CD4-positive, alpha-beta T cell (primary cell): ENCODE measurements around the gene NHSL2. TPM values are rescaled to one million over a fixed set of nuclear protein-coding genes. Genes with fewer than 3 reads are reported as not detected.

Experiments
- ATAC-seq: fragments of 200-7000 bp; cut with Tn5 transposase; one replicate; pipeline ENCODE4 v1.10.0; 2022; ENCODE audit warnings: mild to moderate bottlenecking; ENCODE audit not compliant: poor library complexity
- CTCF ChIA-PET: fragments of 350-600 bp; sonication (Branson Sonifier 250); formaldehyde crosslinking; loops from one replicate; lab custom pipeline; 2021; ENCODE audit warnings: antibody characterized with exemption, inconsistent platforms; lab: Charles Lee
- POLR2A ChIA-PET: fragments of 350-600 bp; sonication (Branson Sonifier 250); formaldehyde crosslinking; loops from one replicate; lab custom pipeline; 2021; ENCODE audit warnings: antibody characterized with exemption, inconsistent platforms; lab: Charles Lee
- DNase-seq, 14 experiments: peaks; one replicate each; pipeline ENCODE4 v3.0.0-alpha.2; 2013 to 2020; ENCODE audit warnings: mixed read lengths in 2 of 14
- H3K27ac ChIP-seq, 2 donors: one replicate each; pipeline versions ENCODE4 v1.5.1 to v1.7.0; 2013; ENCODE audit warnings: low read length in 2 of 2, low read depth in 1 of 2, mild to moderate bottlenecking in 1 of 2
- H3K27me3 ChIP-seq, 2 experiments: 1 replicate in 1 of 2; 2 replicates in 1 of 2; pipeline versions ENCODE4 v1.6.1 to v1.7.0; 2013; ENCODE audit warnings: low read length in 2 of 2, control low read depth in 1 of 2, mild to moderate bottlenecking in 1 of 2, moderate library complexity in 1 of 2; ENCODE audit not compliant: insufficient read depth in 2 of 2, control insufficient read depth in 1 of 2
- H3K36me3 ChIP-seq: one replicate; pipeline ENCODE4 v1.6.1; 2013; ENCODE audit warnings: low read length, control low read depth; ENCODE audit not compliant: insufficient read depth
- H3K4me1 ChIP-seq: one replicate; pipeline ENCODE4 v1.6.1; 2013; ENCODE audit warnings: low read length, control low read depth; ENCODE audit not compliant: insufficient read depth
- H3K4me3 ChIP-seq: one replicate; pipeline ENCODE4 v1.5.1; 2013; ENCODE audit warnings: mild to moderate bottlenecking, low read length, moderate library complexity
- H3K9me3 ChIP-seq, 2 experiments: 1 replicate in 1 of 2; 2 replicates in 1 of 2; pipeline versions ENCODE4 v1.6.1 to v1.7.0; 2013; ENCODE audit warnings: low read length in 2 of 2, mild to moderate bottlenecking in 2 of 2, control low read depth in 1 of 2, moderate library complexity in 1 of 2; ENCODE audit not compliant: control insufficient read depth in 1 of 2, insufficient read depth in 1 of 2
- H3K27ac Mint-ChIP-seq: one replicate; pipeline ENCODE4 v1.8.0; 2020; ENCODE audit warnings: mixed read lengths
- H3K27me3 Mint-ChIP-seq: one replicate; pipeline ENCODE4 v1.8.0; 2021; ENCODE audit warnings: mixed read lengths
- H3K36me3 Mint-ChIP-seq: one replicate; pipeline ENCODE4 v1.8.0; 2021; ENCODE audit warnings: low read depth, mixed read lengths
- H3K4me1 Mint-ChIP-seq: one replicate; pipeline ENCODE4 v1.8.0; 2021; ENCODE audit warnings: low read depth, mixed read lengths
- H3K4me3 Mint-ChIP-seq: one replicate; pipeline ENCODE4 v1.8.0; 2020; ENCODE audit warnings: mild to moderate bottlenecking, mixed read lengths
- H3K9me3 Mint-ChIP-seq: one replicate; pipeline ENCODE4 v1.8.0; 2020; ENCODE audit warnings: mixed read lengths
- CTCF ChIP-seq: fragments of 200-600 bp; IDR thresholded peaks from one replicate; pipeline ENCODE4 v1.8.0; 2022; ENCODE audit warnings: antibody characterized with exemption, mild to moderate bottlenecking
- intact Hi-C, 2 experiments: fragments of 100-400 bp; cut with DNase I in 1 of 2; cut with micrococcal nuclease in 1 of 2; formaldehyde crosslinking; loops; one replicate each; pipeline versions ENCODE4 v1.15.1 to v1.9.0; 2023 to 2025; cut with DNase I, micrococcal nuclease
- total RNA-seq, 174 experiments: library from RNA in 2 of 174; stranded (reverse) in 2 of 174; gene quantifications; one replicate each; pipeline ENCODE4 v1.2.3 and lab custom pipeline; 2021 to 2026

Gene NHSL2
- total RNA-seq, 2 experiments from 2014 or later, result 1.3 to 1.5 TPM

- Mint-ChIP-seq H3K27me3 (peaks cover 71% of the 10 kb centered on the region), H3K36me3 (no peaks in the 10 kb centered on the region), H3K27ac (no peak overlapping the region), H3K4me3 (peak overlapping the region; percentile 30), H3K4me1 (peaks cover 7% of the 10 kb centered on the region), H3K9me3 (no peaks in the 10 kb centered on the region)
- H3K4me3 ChIP-seq, result peak overlapping the region; percentile 34
- peak; percentile 80 for ATAC-seq
- H3K4me1 ChIP-seq, result peaks cover 16% of the 10 kb centered on the region
- peaks cover 22 to 38% of the 10 kb centered on the region in 2 experiments for H3K27me3 ChIP-seq
- intact Hi-C loops, result no loop called here
- no peaks in the 10 kb centered on the region for H3K36me3 ChIP-seq
- H3K9me3 ChIP-seq, result no peaks in the 10 kb centered on the region
- peak in 13 of 14 experiments; percentile 2 to 58 (median 13) for DNase-seq
- peak; percentile 27 for TF ChIP-seq CTCF
- POLR2A ChIA-PET, result interaction anchor here (1.0 kb wide), 1 partner anchor 14 kb away, joined by 3 read pairs; no protein-coding TSS in a partner anchor
- no peak overlapping the region for H3K27ac ChIP-seq
- CTCF ChIA-PET, result interaction anchor here (0.8 kb wide), 1 partner anchor 82 kb away, joined by 3 read pairs; no protein-coding TSS in a partner anchor
These were observed 513 bp downstream of the NHSL2 start for GRCh38 chrX:71910986-71911730.

- Histone ChIP-seq H3K27me3 (peaks cover 22 to 38% of the 10 kb centered on the region in 2 experiments), H3K4me1 (peaks cover 16% of the 10 kb centered on the region), H3K36me3 (no peaks in the 10 kb centered on the region), H3K9me3 (no peaks in the 10 kb centered on the region), H3K27ac (no peak overlapping the region), H3K4me3 (peak overlapping the region; percentile 34)
- Mint-ChIP-seq H3K27me3 (peaks cover 67% of the 10 kb centered on the region), H3K36me3 (no peaks in the 10 kb centered on the region), H3K4me3 (peak overlapping the region; percentile 30), H3K27ac (no peak overlapping the region), H3K9me3 (no peaks in the 10 kb centered on the region), H3K4me1 (peaks cover 7% of the 10 kb centered on the region)
- ATAC-seq (no peak), DNase-seq (peak in 1 of 14 experiments; percentile 17)
- no peak for TF ChIP-seq CTCF
- POLR2A ChIA-PET, result no interaction called here
- intact Hi-C loops, result no loop called here
- CTCF ChIA-PET, result no interaction called here
These were observed 1.0 kb downstream of the NHSL2 start for GRCh38 chrX:71911731-71912050.

- TF ChIP-seq CTCF, result no peak
- no peaks in the 10 kb centered on the region for H3K9me3 ChIP-seq
- H3K27me3 ChIP-seq, result peaks cover 22 to 38% of the 10 kb centered on the region in 2 experiments
- H3K4me3 ChIP-seq, result no peak overlapping the region
- Mint-ChIP-seq H3K4me3 (no peak overlapping the region), H3K9me3 (no peaks in the 10 kb centered on the region), H3K4me1 (peaks cover 7% of the 10 kb centered on the region), H3K27ac (no peak overlapping the region), H3K36me3 (no peaks in the 10 kb centered on the region), H3K27me3 (peaks cover 62% of the 10 kb centered on the region)
- POLR2A ChIA-PET, result no interaction called here
- intact Hi-C loops, result no loop called here
- DNase-seq (no peak), ATAC-seq (no peak)
- peaks cover 16% of the 10 kb centered on the region for H3K4me1 ChIP-seq
- no peaks in the 10 kb centered on the region for H3K36me3 ChIP-seq
- CTCF ChIA-PET, result no interaction called here
- H3K27ac ChIP-seq, result no peak overlapping the region
These were observed 1.5 kb downstream of the NHSL2 start for GRCh38 chrX:71912156-71912555.
